A549 (cell line): ENCODE measurements around the gene PPA2.

Experiments
- CHD4 ChIP-seq: fragments of 200-600 bp; sonication (generic); IDR thresholded peaks from 2 replicates; pipeline ENCODE4 v1.6.1; 2016; ENCODE audit warnings: antibody characterized with exemption, mild to moderate bottlenecking, borderline replicate concordance
- EP300 ChIP-seq, 2 experiments: fragments of >200 bp; sonication (Bioruptor Twin); formaldehyde crosslinking; IDR thresholded peaks; 2 replicates in 1 of 2; 3 replicates in 1 of 2; pipeline ENCODE4 v1.6.1; 2016 to 2017
- ESRRA ChIP-seq: fragments of 150-350 bp; IDR thresholded peaks from 2 replicates; pipeline ENCODE4 v1.6.1; 2014; ENCODE audit warnings: mild to moderate bottlenecking, low read length, borderline replicate concordance
- JUNB ChIP-seq: fragments of >200 bp; sonication (Bioruptor Twin); formaldehyde crosslinking; IDR thresholded peaks from 2 replicates; pipeline ENCODE4 v1.6.1; 2016
- KDM5A ChIP-seq: fragments of 200-600 bp; sonication (generic); IDR thresholded peaks from 2 replicates; pipeline ENCODE4 v1.6.1; 2016; ENCODE audit warnings: antibody characterized with exemption, mild to moderate bottlenecking
- MAZ ChIP-seq: fragments of 150-350 bp; IDR thresholded peaks from 2 replicates; pipeline ENCODE4 v1.6.1; 2014; ENCODE audit warnings: antibody characterized with exemption, low read depth, low read length, borderline replicate concordance
- MYC ChIP-seq: IDR thresholded peaks from 2 replicates; pipeline ENCODE4 v1.6.1; 2012; ENCODE audit warnings: mild to moderate bottlenecking, inconsistent platforms, low read length, improper control_type of control experiment, borderline replicate concordance
- PHF8 ChIP-seq: fragments of 200-600 bp; sonication (generic); IDR thresholded peaks from 2 replicates; pipeline ENCODE4 v1.6.1; 2016; ENCODE audit warnings: low read depth, mild to moderate bottlenecking, antibody characterized with exemption, moderate library complexity, borderline replicate concordance
- POLR2A ChIP-seq: IDR thresholded peaks from 2 replicates; pipeline ENCODE4 v1.6.1; 2012; ENCODE audit warnings: mild to moderate bottlenecking, low read length
- REST ChIP-seq: fragments of 200-600 bp; sonication (generic); IDR thresholded peaks from 2 replicates; pipeline ENCODE4 v1.6.1; 2016; ENCODE audit warnings: antibody characterized with exemption, mild to moderate bottlenecking, moderate library complexity
- SREBF2 ChIP-seq: fragments of 450-650 bp; IDR thresholded peaks from 2 replicates; pipeline ENCODE4 v1.6.1; 2014; ENCODE audit warnings: mild to moderate bottlenecking, moderate library complexity
- TF ChIP-seq, protein P1 (sequence below): fragments of >200 bp; sonication (Bioruptor Twin); formaldehyde crosslinking; IDR thresholded peaks from 3 replicates; pipeline ENCODE4 v1.5.1; 2016

DNA sequence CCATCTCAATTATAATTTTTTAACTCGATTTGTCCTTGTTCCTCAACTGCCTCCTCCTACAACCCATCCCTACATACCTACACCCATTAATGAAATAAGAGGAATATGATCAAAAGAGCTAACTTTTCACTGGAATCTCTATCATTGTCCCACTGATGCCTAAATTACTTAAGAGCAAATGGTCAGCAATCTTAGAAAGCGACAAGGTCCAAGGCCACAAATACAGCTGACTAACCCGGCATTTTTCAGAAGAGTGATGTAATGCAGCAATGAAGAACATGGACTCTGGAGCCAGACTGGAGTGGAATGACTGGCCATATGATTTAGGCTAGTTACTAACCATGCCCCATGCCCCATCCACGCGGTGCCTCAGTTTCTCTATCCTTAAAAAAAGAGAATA is 56.2 kb downstream of the PPA2 start:
- TF ChIP-seq, protein P1, sequence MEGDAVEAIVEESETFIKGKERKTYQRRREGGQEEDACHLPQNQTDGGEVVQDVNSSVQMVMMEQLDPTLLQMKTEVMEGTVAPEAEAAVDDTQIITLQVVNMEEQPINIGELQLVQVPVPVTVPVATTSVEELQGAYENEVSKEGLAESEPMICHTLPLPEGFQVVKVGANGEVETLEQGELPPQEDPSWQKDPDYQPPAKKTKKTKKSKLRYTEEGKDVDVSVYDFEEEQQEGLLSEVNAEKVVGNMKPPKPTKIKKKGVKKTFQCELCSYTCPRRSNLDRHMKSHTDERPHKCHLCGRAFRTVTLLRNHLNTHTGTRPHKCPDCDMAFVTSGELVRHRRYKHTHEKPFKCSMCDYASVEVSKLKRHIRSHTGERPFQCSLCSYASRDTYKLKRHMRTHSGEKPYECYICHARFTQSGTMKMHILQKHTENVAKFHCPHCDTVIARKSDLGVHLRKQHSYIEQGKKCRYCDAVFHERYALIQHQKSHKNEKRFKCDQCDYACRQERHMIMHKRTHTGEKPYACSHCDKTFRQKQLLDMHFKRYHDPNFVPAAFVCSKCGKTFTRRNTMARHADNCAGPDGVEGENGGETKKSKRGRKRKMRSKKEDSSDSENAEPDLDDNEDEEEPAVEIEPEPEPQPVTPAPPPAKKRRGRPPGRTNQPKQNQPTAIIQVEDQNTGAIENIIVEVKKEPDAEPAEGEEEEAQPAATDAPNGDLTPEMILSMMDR: no peak
- TF ChIP-seq POLR2A (no peak), CHD4 (no peak), EP300 (IDR thresholded peaks at IDR 0.05) (no peak), JUNB (no peak), PHF8 (no peak), REST (no peak), KDM5A (no peak), MAZ (no peak), ESRRA (no peak), SREBF2 (no peak), MYC (no peak)
